Urinary bladder (tissue), 4 donors: ENCODE measurements around the gene ST6GALNAC3. TPM values are rescaled to one million over a fixed set of nuclear protein-coding genes. Genes with fewer than 3 reads are reported as not detected.

Source experiments
- DNase-seq: peaks from one replicate; pipeline ENCODE4 v3.0.0-alpha.2; 2015; ENCODE audit errors: extremely low spot score
- H3K27ac ChIP-seq: one replicate; pipeline ENCODE4 v1.5.1; 2013; ENCODE audit warnings: low read depth, mild to moderate bottlenecking, moderate library complexity
- H3K36me3 ChIP-seq: one replicate; pipeline ENCODE4 v1.6.1; 2013; ENCODE audit warnings: mild to moderate bottlenecking, moderate library complexity; ENCODE audit not compliant: insufficient read depth
- H3K4me1 ChIP-seq: one replicate; pipeline ENCODE4 v1.6.1; 2013; ENCODE audit warnings: mild to moderate bottlenecking, moderate library complexity; ENCODE audit not compliant: insufficient read depth
- H3K4me3 ChIP-seq: one replicate; pipeline ENCODE4 v1.5.1; 2013; ENCODE audit warnings: low read depth, low read length
- WGBS: extraction: QIAGEN DNeasy Blood & Tissue Kit; methylation state at CpG from one replicate; pipeline ENCODE4 v1.1.7; 2013; 5-methylcytosine and 5-hydroxymethylcytosine counted together
- polyA plus RNA-seq: library from polyadenylated mRNA; stranded (reverse); fragments of 200-250 nt; gene quantifications from one replicate; pipeline ENCODE4 v1.2.3, GENCODE V29; 2013
- total RNA-seq: library from RNA; depleted of rRNA; stranded (reverse); fragments of >200 nt; gene quantifications from one replicate; pipeline ENCODE4 v1.2.3, GENCODE V29; 2014
- donor health status: healthy with polysubstance abuse.
- donor health status: healthy.

ST6GALNAC3 gene
- total and polyA plus RNA-seq, 2 donors = 5.1 to 39.1 TPM

DNA sequence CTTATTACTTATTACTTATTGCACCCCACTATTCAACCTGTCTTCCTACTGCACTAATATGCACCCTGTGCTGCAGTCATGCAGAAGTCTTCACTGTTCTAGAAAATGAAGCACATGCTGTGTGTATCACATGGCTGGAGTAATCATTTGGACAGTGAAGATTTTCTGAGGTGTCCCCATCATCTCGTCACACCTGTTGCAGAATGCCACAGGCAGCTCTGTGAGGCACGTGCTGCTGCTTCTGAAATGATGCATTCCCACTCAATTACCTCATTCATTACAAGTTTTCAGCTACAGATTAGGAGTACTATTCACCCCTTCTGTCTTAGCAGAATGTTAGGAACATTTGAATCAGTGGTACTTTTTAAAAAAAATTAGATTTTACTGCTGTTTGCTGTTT, 467.1 kb downstream of the ST6GALNAC3 start:
- H3K4me1 ChIP-seq = no peaks in the 10 kb centered on the region
- WGBS = 59% methylated on average over 2 of the region's 2 CpGs
- no peak overlapping the region for H3K27ac ChIP-seq
- DNase-seq = no peak
- no peak overlapping the region for H3K4me3 ChIP-seq
- no peaks in the 10 kb centered on the region for H3K36me3 ChIP-seq

DNA sequence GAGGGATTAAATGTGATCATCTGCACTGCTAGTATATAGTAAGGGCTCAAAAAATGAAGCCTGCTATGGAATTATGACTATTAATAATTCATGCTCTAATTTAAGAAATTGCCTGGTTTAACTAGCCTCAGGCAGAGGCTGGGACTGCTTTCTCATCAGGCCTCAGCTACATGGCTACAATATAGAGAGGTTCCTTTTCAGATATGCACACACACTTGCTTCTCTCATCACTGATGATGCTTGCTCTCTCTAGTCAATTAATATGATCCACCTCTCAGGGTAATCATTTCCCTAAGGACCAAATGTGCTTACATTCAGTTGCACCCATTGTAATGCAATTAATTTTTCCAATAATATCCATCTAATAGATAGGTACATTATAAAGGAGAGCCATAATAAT, 467.8 kb downstream of the ST6GALNAC3 start:
- Histone ChIP-seq H3K4me1 (no peaks in the 10 kb centered on the region), H3K27ac (no peak overlapping the region), H3K4me3 (no peak overlapping the region), H3K36me3 (no peaks in the 10 kb centered on the region)
- no peak for DNase-seq

DNA sequence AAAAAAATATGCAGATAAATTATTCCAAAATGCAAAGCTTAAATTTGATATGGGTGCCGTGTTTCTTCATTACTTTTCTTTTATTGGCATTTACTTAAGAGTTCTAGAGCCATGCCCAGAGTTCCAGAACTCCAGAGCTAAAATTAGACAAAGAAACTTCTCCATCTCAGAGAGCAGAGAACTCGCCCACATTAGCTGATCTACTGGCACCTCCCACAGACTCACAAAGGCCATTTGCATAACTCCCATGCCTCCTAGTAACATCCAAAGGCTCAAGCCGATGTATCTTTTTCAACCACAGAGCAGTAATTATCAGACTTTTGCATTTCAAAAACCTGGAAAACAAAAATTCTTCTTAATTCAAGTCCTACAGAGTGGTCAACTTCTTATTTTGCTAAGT, 468.9 kb downstream of the ST6GALNAC3 start:
- Histone ChIP-seq H3K4me1 (no peaks in the 10 kb centered on the region), H3K36me3 (no peaks in the 10 kb centered on the region), H3K4me3 (no peak overlapping the region), H3K27ac (no peak overlapping the region)
- no peak for DNase-seq
- WGBS = 88% methylated on average over 3 of the region's 3 CpGs

DNA sequence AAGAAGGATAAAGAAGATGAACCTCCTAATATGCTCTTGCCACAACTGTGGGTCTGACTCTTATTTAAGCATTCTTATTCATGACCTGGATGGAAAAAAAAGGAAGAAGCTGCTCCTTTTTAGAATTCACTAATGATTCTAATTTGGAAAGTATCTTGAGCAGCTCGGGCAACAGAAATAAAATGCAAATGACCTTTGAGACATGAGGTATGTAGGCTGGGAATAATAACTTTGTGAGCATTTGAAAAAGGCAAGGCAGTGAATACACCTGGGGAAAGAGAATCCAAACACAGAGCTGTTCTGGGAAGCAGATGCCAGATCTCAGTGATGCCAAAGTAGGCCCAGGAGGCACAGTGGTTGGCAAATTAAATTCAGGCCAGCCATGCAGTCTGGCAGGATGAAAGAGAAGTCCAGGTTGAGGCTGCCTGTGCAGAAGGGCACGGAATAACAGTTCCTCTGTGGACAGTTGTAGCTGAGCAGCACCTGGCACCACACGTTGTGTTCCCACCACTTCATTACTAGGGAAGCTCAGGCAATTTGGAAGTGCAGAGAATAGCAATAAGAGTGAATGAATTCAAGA, 471.9 kb downstream of the ST6GALNAC3 start:
- DNase-seq = no peak
- H3K36me3 ChIP-seq = no peaks in the 10 kb centered on the region
- no peak overlapping the region for H3K4me3 ChIP-seq
- 91% methylated on average over 3 of the region's 3 CpGs for WGBS
- H3K4me1 ChIP-seq = no peaks in the 10 kb centered on the region
- H3K27ac ChIP-seq = no peak overlapping the region

DNA sequence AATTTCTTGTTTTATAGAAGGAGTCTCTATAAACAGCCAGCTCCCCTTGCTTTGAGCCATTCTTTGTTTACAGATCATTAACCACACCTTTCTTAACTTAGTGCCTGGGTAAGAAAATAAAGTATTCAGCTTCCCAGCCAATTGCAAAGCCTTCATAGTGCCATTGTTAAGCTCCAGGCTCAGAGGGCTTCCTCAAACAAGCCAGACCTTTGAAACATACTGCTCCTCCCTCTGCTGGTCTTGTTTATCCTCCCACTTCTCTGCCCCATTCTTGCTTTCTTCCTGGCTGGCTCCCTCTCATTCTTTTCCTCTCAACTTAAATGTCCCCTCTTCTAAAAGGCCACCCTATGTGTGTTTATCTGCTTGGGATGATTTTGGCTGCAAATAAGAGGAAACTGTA, 473.4 kb downstream of the ST6GALNAC3 start:
- no peak for DNase-seq
- Histone ChIP-seq H3K36me3 (no peaks in the 10 kb centered on the region), H3K27ac (no peak overlapping the region), H3K4me3 (no peak overlapping the region), H3K4me1 (no peaks in the 10 kb centered on the region)

DNA sequence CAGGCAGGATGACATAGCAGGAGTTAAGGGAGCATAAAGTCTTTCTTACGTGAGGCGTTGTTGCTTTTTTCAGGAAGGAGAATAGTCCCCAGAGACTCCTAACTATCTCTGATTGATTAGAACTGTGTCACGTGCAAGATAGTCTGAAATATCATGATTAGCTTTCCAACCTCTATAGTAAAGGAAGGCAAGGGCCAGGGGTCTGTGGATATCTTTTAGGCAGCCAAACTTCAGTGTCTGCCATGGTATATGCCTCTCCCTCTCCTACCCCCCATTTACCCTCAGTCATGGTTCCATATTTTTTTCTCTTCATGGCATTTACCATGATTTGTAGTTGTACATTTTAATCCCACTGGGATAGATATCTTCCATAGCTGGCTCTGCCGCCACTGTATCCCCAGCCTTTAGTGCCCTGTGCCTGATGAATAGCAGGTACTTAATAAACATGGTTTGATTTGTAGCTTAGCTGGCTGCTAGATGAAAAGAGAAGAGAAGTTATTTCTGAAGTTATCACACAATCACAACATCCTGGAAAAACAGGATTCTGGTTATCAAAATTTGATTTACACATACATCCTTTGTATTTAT, 474.1 kb downstream of the ST6GALNAC3 start:
- Histone ChIP-seq H3K4me1 (no peaks in the 10 kb centered on the region), H3K4me3 (no peak overlapping the region), H3K36me3 (no peaks in the 10 kb centered on the region), H3K27ac (no peak overlapping the region)
- no peak for DNase-seq
- 93% methylated on average over 4 of the region's 4 CpGs for WGBS

DNA sequence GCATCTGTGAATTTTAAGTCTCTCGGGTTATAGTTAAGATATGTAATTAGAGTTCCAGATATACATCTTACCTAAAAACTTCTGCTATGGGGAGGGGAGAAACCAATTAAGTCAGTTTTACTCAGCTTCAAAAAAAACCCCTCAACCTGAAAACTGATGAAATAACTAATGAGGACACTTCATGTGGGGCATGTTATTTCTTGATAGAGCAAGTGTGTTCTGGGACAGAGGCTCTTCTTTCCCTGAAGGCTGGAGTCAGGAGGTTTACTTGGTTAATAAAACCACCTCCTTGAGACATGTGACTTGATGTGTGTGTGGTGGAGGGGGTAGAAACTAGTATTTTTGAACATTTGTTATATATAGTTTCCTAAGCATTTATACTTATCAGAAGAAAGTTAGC, 479.7 kb downstream of the ST6GALNAC3 start:
- WGBS = 96% methylated on average over 1 of the region's 1 CpG
- no peaks in the 10 kb centered on the region for H3K36me3 ChIP-seq
- H3K27ac ChIP-seq = no peak overlapping the region
- no peak for DNase-seq
- H3K4me3 ChIP-seq = no peak overlapping the region
- H3K4me1 ChIP-seq = no peaks in the 10 kb centered on the region

DNA sequence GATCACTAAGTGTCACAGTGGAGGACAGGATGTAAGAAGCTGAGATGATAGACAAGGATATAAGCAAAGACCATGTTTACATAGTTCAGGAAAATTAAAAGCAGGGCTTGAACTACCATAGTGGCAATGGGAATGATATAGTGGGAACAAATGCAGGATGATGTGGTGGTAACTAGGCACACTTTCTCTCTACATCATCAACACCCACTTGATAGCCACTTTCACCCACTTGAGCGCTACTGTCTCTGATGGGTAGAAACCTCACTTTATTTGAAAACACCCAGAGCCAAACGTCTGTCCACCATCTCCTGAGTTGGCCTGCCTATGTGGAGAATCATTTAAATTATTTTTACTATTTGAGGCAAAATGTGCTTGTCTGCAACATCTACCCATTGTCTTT, 487.7 kb downstream of the ST6GALNAC3 start:
- DNase-seq = no peak
- WGBS = 87% methylated on average over 2 of the region's 2 CpGs
- H3K4me3 ChIP-seq = no peak overlapping the region

DNA sequence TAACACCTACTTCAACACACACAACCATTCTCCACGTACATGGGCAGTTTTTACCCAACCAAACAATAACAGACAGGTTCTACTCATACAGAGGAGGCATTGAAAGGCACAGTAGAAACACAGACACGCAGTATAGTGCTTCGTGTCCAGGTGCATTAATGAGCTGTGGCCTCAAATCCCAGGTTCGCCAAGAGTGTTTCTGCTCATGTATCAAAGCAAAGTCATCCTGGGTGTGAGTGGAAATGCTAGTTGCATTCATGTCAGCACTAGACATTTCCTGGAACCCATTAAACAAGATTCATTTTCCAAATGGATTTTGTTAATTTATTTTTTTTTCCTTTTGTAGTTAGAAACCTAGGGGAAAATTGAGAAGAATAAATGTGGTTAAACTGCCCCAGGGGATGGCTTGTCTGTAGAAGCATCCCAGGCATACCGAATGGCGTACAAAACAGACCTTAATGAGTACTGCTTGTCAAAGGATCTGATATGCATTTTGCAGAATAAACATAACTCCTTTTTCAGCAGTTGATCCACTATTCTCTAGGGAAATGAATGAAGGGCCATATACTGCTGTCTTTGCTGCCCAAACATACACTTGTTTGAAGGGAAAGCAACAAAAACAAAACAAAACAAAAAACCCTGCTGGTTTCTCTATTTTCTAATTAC, 494.2 kb downstream of the ST6GALNAC3 start:
- Histone ChIP-seq H3K36me3 (no peaks in the 10 kb centered on the region), H3K4me3 (no peak overlapping the region), H3K27ac (no peak overlapping the region), H3K4me1 (no peaks in the 10 kb centered on the region)
- no peak for DNase-seq
- WGBS = 86% methylated on average over 6 of the region's 6 CpGs

More for the DNA sequence above, 487.7 kb downstream of the ST6GALNAC3 start:
- Histone ChIP-seq H3K27ac (no peak overlapping the region), H3K4me1 (no peaks in the 10 kb centered on the region), H3K36me3 (no peaks in the 10 kb centered on the region)

DNA sequence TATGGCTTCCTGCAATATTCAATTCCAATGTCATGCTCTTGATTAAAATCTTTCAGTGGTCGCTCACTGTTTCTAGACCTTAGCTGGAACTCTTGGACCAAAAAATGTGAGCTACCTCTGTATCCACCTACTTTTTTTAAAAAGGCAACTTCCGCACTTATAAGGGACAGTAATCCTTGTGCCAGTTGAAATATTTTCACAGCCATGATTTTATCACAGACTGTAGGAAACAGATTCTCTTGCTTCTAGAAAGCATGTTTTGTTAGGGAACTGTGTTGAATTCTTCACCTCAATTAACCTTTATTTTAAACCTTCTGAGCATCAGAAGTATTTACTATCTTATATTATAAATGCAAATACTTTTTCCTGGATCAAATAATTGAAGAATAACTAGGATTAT, 496.7 kb downstream of the ST6GALNAC3 start:
- Histone ChIP-seq H3K27ac (no peak overlapping the region), H3K4me3 (no peak overlapping the region), H3K36me3 (no peaks in the 10 kb centered on the region), H3K4me1 (no peaks in the 10 kb centered on the region)
- 97% methylated on average over 2 of the region's 2 CpGs for WGBS
- DNase-seq = no peak

DNA sequence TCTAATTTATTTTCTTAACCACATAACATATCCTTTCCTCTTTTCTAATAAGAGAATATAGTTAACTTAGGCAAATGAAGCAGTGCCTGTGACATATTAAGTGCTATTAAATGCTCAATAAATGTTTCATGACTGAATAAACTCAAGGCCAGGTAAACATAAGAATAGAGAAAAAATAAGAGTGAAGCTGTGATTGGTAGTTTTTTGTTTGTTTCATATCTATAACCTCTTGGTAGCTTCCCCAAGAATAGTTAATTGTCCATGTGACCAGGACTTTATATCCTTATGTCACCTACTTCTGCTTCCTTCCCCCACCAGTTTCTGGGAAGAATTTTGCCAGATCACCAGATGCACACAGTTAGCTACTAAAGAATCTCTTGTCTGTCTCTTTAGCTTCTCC, 497.7 kb downstream of the ST6GALNAC3 start:
- Histone ChIP-seq H3K4me3 (no peak overlapping the region), H3K27ac (no peak overlapping the region), H3K4me1 (no peaks in the 10 kb centered on the region), H3K36me3 (no peaks in the 10 kb centered on the region)
- no peak for DNase-seq

DNA sequence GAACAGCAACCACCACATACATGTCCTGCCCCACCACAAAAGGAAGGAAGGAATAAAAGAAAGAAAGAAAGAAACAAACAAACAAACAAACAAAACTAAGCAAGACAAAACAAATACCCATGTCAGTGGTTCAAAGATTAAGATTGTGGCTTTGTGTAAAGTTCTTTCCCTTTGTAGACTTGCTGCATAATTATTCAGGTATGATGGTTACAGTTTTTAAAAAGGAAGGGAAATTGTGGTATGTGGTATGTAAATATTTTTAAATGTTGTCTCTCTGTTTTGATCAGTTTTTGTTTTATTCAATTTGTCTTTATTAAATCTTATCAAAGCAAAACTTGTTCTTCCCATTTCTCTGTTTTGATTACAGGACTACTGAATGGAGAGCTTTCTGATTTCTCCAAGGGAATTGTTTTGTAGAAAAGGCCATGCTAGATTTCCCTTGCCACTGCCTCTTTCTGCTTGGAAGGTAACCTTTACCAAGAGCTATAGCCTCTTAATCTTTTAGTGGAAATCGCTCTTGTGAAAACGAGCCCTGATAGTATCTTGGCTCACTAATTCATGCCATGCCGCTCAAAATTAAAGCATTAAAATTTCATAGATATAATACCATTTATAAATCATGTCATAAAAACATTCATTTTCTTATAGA, 502.5 kb downstream of the ST6GALNAC3 start:
- H3K36me3 ChIP-seq = no peaks in the 10 kb centered on the region
- no peak for DNase-seq
- WGBS = 65% methylated on average over 3 of the region's 3 CpGs
- no peaks in the 10 kb centered on the region for H3K4me1 ChIP-seq
- H3K4me3 ChIP-seq = no peak overlapping the region
- no peak overlapping the region for H3K27ac ChIP-seq

DNA sequence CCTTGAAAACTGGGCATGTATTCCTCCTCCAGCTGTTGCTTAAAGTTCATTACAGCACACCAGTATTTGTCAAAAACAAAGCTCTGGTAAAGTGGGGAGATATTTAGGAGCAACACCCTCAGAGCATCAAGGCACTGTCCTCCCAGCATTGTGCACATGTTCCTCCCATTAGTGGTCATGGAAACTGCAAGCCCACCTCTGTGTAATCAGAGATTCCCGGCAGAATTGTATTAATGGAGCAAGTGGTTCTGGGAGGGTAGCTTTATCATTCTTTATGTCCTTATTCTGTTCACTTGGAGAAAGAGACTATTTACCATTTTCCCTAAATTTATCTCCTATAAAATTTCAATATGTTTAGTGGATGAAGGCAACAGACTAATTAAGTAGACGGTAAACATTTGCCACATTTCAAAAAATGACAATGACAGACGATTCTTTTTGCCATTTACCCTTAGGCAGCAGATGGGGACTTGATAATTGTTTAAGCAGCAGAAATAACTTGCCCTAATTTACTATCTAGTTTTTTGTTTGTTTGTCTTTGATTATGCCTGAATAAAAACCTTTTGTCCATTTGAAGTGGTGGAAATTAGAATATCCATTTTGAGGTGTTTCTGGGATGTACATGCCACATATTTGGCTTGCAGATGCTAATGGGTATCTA, 503.1 kb downstream of the ST6GALNAC3 start:
- H3K4me1 ChIP-seq = no peaks in the 10 kb centered on the region
- no peak overlapping the region for H3K4me3 ChIP-seq
- H3K36me3 ChIP-seq = no peaks in the 10 kb centered on the region
- H3K27ac ChIP-seq = no peak overlapping the region
- no peak for DNase-seq
- 84% methylated on average over 3 of the region's 3 CpGs for WGBS

DNA sequence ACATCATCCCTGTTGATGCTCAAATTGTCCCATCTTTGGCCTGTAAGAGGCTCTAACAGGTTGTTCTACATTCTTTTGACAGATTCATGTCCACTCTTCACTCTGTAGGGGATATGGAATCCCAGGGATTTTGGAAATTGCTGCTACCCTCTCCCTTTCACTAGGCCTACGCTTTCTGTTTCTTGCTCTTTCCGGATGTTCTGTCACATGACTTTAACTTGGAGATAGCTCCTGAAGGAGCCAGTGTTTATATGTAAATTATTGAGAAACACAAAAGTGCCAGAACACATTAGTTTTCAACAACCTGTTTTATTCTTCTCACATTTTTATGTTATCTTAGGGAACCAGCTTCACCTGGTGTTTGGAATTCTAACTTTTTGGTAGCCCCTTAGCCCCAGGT, 505.7 kb downstream of the ST6GALNAC3 start:
- DNase-seq = no peak
- Histone ChIP-seq H3K4me3 (no peak overlapping the region), H3K4me1 (no peaks in the 10 kb centered on the region), H3K36me3 (no peaks in the 10 kb centered on the region), H3K27ac (no peak overlapping the region)
- WGBS = 91% methylated on average over 2 of the region's 2 CpGs
